Left lobe of liver (tissue), 2 donors: Measurements from ENCODE around the gene MAP10. TPM values are rescaled to one million over a fixed set of nuclear protein-coding genes. Genes with fewer than 3 reads are reported as not detected.
"Not testable (repeated sequence)": the region's sequence is repeated elsewhere in the genome, so short reads cannot be mapped to it uniquely, and the experiment has no call there.

Experiments used
- ATAC-seq: fragments of 200-7000 bp; cut with Tn5 transposase; one replicate; pipeline ENCODE4 v1.9.1; 2020; ENCODE audit warnings: mild to moderate bottlenecking, moderate library complexity
- DNase-seq: peaks from one replicate; pipeline ENCODE4 v3.0.0-alpha.2; 2020; ENCODE audit warnings: low spot score
- total RNA-seq: library from RNA; stranded (reverse); gene quantifications from one replicate; pipeline ENCODE4 v1.2.1, GENCODE V29; 2021
- donor health status: DM: no; HTN: no; CAD: no; lungs with moderate emphysema.
- donor health status: DM: no; HTN: yes; CAD: no.

The MAP10 gene, protein sequence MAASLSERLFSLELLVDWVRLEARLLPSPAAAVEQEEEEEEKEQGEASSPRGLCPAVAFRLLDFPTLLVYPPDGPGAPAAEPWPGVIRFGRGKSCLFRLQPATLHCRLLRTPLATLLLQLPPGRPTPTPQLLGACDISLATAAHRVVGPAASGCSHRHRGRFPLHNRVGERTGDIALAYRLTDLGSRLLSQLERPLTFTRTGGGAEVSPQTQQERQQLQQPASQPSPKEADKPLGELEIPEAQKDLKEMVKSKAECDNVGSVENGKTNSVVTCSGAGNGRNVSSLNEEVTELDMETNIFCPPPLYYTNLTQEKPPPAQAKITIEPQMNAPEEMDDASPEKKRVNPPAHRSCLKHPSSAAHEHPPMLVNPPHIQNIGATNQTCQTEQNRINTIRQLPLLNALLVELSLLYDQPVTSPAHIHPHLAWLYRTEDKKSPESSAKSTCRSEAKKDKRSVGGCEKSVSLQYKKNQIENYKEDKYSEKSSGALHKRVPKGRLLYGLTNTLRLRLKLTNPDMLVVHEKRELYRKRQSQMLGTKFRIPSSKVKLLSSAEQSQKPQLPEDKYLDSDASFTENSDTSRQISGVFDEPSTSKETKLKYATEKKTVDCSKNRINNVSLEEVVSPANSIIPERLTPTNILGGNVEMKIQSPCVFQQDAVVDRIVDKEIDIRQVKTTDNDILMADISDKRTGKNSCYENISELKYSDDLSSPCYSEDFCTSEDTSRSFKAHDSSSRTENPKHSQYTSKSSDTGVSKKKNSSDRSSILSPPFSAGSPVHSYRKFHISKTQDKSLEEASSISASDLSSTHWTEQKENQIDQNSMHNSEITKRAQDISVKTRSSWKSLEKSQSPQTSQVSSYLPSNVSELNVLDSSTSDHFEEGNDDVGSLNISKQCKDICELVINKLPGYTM
- 1.6 TPM for total RNA-seq

DNA sequence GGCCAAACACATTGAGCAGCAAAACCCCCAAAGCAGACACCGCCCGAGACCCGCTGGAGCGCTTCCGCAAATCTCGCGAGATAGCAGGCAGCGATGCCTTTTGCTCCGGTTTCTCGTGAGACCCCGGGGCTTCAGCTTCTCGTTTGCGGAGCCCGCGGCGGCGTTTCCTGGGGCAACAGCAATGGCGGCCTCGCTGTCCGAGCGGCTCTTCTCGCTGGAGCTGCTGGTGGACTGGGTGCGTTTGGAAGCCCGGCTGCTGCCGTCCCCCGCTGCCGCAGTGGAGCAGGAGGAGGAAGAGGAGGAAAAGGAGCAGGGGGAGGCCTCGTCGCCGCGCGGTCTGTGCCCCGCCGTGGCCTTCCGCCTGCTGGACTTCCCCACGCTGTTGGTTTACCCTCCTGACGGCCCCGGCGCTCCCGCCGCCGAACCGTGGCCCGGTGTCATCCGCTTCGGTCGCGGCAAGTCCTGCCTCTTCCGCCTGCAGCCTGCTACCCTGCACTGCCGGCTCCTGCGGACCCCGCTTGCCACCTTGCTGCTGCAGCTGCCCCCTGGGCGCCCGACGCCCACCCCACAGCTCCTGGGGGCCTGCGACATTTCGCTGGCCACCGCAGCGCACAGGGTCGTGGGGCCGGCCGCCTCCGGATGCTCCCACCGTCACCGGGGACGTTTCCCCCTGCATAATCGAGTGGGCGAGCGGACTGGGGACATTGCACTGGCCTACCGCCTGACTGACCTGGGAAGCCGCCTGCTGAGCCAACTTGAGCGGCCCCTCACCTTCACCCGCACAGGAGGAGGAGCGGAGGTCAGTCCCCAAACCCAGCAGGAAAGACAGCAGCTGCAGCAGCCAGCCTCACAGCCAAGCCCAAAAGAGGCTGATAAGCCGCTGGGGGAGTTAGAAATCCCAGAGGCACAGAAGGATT is at the start of gene MAP10:
TSS of gene MAP10 (plus strand) at position 148 of the 917 bp plus-strand sequence. CDS start at position 182, 34 bp downstream.
- DNase-seq: peak; percentile 74
- ATAC-seq: peak; percentile 91

DNA sequence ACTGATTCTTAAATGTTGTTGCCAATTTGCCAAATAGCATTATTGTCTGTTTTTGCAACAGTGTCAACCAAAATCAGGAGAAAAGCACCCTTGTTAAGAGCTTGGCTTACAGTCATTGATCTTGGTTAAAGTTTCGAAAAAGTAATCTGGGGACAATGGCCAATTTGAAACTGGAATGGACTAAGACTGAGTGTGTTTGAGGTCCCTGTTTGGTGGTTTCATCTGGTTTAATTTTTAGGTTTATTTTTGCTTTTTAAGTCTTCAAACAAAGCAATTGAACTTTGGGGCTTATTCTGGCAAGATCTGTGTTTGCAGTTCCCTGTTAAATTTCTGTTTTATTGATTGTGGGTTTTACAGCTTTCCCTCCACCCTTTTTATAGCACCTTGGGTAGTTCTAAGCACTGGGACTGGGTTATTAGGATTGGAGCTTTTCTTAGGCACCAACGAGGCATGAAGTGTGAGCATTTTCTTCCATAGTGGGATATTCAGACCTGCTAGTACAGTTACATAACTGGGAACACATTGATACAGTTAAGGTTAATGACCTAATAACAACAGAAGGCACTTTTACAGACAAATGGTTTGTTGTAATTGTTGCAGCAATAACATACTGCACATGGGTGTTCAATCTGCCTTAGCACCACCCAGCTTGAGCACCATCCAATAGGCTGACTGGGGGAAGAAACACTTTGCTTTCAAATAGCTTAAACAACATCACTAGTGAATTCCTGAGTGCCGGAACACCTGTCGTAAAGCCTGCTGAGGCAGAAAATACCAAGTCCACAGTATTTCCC is 40.6 kb upstream of the MAP10 start:
- ATAC-seq: peak; percentile 79
- DNase-seq: peak; percentile 64

- DNase-seq: no peak
- ATAC-seq: peak; percentile 5
Measured at GRCh38 chr1:232765542-232765941, 39.7 kb upstream of the MAP10 start.

DNA sequence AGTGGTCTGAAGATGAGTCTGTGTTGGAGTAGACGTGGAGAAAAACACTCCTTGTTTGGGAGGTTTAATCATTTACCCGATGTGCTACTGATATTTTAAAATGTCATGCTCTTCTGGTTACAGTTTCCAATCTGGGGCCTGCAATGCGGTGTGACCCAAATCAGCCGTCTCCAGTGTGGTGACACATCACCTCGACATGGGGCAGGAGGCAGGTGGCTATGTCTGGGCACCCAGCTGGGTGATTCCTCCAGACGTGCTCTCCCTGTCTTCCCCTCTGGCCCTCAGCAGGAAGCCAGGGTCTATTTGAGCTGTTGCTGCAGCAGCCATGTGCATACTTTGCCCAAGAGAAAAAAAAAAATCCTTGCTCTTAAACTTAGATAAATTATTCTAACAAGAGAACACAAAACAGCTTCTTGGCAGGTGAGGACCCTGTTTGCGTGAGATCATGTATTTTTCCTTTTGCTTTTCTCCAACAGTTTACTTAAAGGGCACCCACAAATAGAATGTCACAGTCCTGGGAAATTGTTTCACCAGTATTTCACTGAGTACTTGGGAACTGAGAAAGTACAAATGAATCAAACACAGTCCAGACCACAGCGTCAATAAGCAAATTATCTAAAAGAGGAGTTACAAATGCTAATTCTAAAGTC is 38.9 kb upstream of the MAP10 start:
- DNase-seq (peak; percentile 65), ATAC-seq (peak; percentile 63)

- no peak for DNase-seq
Measured at GRCh38 chr1:232766904-232767303, 38.3 kb upstream of the MAP10 start.

DNA sequence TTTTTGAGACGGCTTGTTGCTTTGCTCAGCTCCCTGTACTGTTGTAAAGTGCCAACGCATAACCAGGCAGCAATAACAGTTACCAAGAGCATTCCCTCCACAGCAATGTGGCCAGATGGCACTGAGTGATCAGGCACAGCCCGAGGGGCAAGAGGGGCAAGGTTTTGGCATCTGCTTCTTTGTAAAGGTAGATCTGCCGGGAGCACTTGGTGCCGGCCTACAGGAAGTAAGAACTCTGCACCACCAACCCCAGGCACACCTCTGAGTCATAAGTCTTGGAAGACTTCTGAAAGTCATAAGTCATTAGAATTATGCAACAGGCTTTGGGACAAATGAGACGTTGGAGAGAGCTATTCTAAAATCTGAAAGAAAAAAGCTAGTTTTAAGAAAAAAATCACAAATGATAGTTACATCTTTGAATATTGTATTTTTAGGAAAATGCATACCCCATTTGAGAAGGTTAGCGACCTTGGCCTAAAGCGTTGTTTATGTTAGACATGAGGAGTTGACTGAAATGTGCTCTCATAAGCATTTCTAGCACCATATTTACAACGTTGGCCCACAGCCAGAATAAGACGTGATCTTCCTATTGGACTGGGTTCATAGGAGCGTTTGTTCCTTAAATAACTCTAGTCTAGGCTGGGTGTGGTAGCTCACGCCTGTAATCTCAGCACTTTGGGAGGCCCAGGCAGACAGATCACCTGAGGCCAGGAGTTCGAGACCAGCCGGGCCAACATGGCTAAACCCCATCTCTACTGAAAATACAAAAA is 37.7 kb upstream of the MAP10 start:
- ATAC-seq: no peak
- no peak for DNase-seq

More at GRCh38 chr1:232766904-232767303, 38.3 kb upstream of the MAP10 start:
- ATAC-seq: no peak

DNA sequence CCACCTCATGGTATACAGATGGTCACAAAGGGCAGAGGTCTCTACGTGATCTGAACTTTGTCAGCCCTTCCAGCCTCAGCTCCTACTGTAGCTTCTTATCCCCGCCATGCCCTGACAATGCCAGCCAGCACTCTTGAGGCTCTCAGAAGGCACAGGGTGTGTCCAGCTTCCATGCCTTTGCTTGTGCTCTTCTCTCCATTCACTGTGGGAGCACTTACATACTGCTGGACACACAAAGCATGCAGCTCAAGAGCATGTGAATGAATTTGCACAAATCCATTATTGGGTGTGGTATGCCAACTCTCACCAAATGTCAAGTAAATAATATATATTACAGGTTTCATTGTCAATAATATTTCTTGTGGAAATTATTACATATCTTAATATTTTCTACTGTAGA is 36.4 kb upstream of the MAP10 start:
- ATAC-seq (no peak), DNase-seq (no peak)

- ATAC-seq: no peak
- no peak for DNase-seq
Measured at GRCh38 chr1:232769733-232770132, 35.5 kb upstream of the MAP10 start.

DNA sequence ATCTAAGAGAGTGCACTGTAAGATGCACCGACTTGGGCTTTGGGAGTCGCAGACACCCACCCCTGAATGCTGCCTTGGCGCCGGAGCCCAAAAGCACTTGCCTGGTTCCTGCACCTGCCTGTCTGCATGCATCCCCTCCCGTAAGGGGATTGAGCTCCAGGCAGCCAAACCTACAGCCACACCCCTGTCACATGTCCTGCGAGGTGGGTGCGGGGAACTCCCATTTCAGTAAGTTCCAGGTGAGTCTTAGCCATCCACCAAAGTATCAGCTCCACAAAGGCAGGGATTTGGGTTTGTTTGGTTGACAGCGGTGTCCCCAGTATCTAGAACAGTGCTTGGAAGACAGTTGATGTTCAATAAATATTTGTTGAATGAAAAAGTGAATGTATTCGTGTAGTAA is 31.5 kb upstream of the MAP10 start:
- ATAC-seq: no peak
- DNase-seq: no peak

DNA sequence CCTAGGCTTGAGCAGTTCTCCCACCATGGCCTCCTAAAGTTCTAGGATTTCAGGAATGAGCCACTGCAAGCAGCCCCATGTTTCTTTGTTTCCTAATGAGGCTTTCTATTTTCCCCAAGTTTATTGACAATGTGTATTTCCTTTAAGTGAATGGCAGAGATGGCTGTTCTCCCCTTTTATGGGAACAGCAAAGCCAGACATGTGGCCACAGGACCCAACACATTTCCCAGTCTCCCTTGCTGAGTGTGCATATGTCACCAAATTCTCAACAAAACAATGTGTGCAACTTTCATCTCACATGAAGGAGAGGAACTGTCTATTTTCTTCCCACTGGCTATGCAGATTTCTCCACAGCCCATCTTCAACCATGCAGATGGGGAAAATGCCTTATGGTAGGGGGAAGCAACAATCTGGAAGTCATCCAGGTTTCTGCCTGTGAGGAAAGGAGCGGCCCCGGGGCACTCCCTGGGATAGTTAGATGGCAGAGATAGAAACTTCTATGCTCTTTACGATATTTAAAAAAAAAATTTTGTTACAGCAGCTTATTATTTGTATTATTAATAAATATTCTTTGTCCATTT is 28.6 kb upstream of the MAP10 start:
- DNase-seq (no peak), ATAC-seq (no peak)

GRCh38 chr1:232780354-232780753 is 24.9 kb upstream of the MAP10 start:
- DNase-seq (no peak), ATAC-seq (no peak)

DNA sequence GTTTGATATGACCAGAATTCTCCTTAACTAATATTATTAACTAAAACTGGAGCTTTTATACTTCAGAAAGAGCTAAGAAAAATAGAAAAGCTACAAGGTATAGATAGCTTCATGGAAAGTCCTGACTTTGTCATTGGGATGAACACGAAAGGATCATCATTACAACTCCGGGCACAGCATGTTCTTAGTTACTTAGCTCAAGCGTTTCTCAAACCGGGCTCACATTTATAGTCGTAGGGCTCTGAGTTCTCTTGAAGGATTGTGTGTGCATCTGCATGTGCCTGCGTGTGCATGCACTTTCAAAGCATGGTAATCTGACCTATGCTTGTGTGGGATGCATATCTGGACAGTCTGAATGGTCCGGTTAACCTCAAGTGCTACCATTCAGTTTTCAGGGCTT is 20.4 kb upstream of the MAP10 start:
- ATAC-seq (no peak), DNase-seq (no peak)

GRCh38 chr1:232785630-232786029 is 19.6 kb upstream of the MAP10 start:
- ATAC-seq: not testable (repeated sequence)

DNA sequence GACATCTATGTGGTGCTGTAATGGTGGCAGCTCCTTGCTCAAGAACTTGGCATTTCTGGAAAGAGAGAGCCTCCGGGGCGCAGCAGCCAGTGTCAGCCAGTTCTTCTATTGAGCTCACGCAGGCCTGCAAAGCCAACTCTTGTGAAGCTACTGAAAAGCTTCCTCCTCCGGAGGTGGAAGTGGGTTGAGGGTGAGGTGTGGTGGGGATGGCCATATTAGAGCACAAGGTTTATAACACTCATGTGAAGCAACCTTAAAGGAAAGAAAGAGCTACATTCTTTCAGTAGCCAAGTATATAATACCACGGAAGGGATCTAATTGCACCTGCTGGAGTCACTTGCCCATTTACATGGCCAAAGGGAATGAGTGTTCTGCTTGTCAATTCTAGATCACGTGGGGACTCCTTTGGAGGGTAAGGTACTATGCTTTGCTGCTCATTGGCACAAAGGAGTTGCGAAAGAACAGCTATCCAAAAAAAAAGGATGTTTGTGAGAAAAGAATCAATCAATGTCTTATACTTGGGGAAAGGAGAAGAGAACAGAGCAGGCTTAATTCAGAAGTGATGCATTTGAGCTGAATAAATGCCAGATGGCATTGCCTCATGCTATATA is 18.3 kb upstream of the MAP10 start:
- ATAC-seq: no peak

More at GRCh38 chr1:232785630-232786029, 19.6 kb upstream of the MAP10 start:
- DNase-seq: not testable (repeated sequence)

GRCh38 chr1:232788235-232788872 is 16.9 kb upstream of the MAP10 start:
- ATAC-seq (peak; percentile 75), DNase-seq (no peak)

More for the DNA sequence above, 18.3 kb upstream of the MAP10 start:
- no peak for DNase-seq

DNA sequence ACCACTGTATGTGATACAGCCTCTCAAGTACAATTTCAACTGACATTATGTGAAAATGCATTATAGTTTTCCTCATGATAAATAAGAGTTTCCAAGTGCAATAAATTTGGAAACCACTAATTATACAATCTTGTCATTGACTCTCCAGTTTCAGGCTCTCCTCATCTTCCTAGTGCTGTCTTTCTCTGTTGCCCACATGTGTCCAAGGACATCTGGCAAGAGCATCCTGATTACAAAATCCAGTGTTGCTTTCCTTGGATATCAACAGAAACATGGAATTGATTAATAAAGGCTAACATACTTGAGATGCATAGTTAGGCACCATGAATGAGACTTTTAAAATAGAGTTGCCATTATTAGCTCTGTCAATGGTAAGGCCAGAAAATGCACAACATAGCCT is 15.6 kb upstream of the MAP10 start:
- no peak for DNase-seq
- ATAC-seq: no peak

DNA sequence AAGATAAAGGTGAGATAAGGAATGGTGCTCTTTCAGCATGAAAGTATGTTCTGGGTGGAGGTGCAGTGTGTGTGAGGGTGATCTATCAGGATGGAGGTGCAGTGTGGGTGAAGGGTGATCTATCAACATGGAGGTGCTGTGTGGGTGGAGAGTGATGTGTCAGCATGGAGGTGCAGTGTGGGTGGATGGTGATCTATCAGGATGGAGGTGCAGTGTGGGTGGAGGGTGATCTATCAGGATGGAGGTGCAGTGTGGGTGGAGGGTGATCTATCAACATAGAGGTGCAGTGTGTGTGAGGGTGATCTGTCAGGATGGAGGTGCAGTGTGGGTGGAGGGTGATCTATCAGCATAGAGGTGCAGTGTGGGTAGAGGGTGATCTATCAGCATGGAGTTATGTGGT is 12.3 kb upstream of the MAP10 start:
- DNase-seq (no peak), ATAC-seq (no peak)
